22Rv1 (cell line): ENCODE results near the gene RBM42.

Experiments used
- H3K27ac ChIP-seq: fragments of 450-650 bp; 2 replicates; pipeline ENCODE4 v1.5.1; 2017
- CTCF ChIP-seq: fragments of 450-650 bp; IDR thresholded peaks from 2 replicates; pipeline ENCODE4 v1.5.1; 2017; ENCODE audit warnings: mild to moderate bottlenecking
- ZFX ChIP-seq: fragments of 450-650 bp; IDR thresholded peaks from 2 replicates; pipeline ENCODE4 v1.6.1; 2017; ENCODE audit warnings: antibody characterized with exemption, borderline replicate concordance

Gene RBM42

GRCh38 chr19:35657904-35658700, 29.3 kb downstream of the RBM42 start:
- H3K27ac ChIP-seq: no peak overlapping the region
- no peak for TF ChIP-seq ZFX
- 0 out of 2 replicates have a peak, but pooled peaks have one; percentile 4 for TF ChIP-seq CTCF

- H3K27ac ChIP-seq: no peak overlapping the region
- no peak for TF ChIP-seq ZFX
- TF ChIP-seq CTCF: no peak
Observed at GRCh38 chr19:35661995-35662340, 33.1 kb downstream of the RBM42 start.

- H3K27ac ChIP-seq: no peak overlapping the region
- no peak for TF ChIP-seq CTCF
Observed at GRCh38 chr19:35663981-35664380, 35.1 kb downstream of the RBM42 start.

GRCh38 chr19:35665157-35665556, 36.3 kb downstream of the RBM42 start:
- TF ChIP-seq CTCF: no peak
- TF ChIP-seq ZFX: no peak
- no peak overlapping the region for H3K27ac ChIP-seq

- TF ChIP-seq CTCF: no peak
- no peak for TF ChIP-seq ZFX
- no peak overlapping the region for H3K27ac ChIP-seq
Observed at GRCh38 chr19:35665604-35666003, 36.8 kb downstream of the RBM42 start.

- H3K27ac ChIP-seq: no peak within 1 kb of the TSS
- TF ChIP-seq ZFX (no peak), CTCF (no peak)
Observed at GRCh38 chr19:35666251-35666913, 37.5 kb downstream of the RBM42 start, which contains the start of gene UPK1A. UPK1A (plus strand) TSS chr19:35666517; CDS start chr19:35666813, 296 bp downstream.

- H3K27ac ChIP-seq: no peak overlapping the region
- no peak for TF ChIP-seq CTCF
- TF ChIP-seq ZFX: no peak
Observed at GRCh38 chr19:35669566-35669965, 40.7 kb downstream of the RBM42 start.
